GM11168 (cell line): ENCODE data around the gene TTL.
"Not testable (repeated sequence)": the region's sequence is repeated elsewhere in the genome, so short reads cannot be mapped to it uniquely, and the experiment has no call there.

Experiments
- in situ Hi-C: fragments of 300-500 bp; cut with MboI; formaldehyde crosslinking; loops from one replicate; pipeline ENCODE4 v1.12.0; 2022; ENCODE audit warnings: low sequenced_read_pairs; ENCODE audit not compliant: unreplicated experiment

Gene TTL

DNA sequence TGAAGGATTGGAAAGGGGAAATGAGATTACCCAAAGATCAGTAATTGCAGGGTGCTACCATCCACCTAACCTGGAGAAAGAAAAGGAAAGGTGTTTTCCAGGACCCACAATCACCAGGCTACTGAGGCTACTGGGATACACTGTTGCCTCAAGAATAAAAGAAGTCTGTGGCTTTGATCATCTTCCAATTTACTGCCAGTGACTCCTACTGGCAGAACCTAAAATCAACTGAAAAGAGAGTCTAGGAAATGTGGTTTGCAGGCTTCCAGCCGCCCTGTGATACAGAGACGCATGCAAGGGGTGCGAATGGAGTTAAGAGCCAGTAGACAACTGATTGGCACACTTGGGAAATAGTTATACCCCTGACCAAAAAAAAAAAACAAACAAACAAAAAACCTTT is 16.6 kb upstream of the TTL start:
- in situ Hi-C loops, result loop anchor here (25.0 kb wide), 1 partner anchor 128 kb away; no protein-coding TSS in a partner anchor

DNA sequence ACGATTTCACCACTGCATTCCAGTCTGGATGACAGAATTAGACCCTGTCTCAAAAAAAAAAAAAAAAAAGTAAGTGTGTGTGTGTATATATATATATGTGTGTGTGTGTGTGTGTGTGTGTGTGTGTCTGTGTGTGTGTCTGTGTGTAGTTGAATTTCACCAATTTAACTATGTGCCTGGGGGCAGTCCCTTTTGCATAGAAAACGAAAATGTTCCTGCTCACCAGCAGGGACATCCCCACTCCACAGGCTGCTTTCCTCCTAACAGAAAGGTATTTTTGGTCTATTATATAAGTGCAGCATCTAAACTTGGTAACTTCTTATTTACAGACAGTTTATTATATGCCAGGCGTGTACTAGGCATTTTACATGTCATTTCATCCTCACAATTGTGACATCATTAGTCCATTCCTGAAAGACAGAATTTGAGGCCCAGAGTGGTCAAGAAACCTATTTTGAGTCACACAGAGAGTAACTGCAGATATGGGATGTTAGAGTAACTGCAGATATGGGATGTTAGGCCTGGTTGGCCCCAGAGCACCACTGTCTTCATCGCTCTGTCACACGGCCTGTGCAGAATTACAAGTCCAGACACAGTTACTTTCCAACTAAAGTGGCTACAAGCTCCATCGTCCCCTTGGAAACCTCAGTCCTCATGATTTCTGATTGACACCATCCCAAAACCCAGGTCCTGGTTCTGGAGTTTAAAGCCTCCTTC is 9.3 kb upstream of the TTL start:
- in situ Hi-C loops, result loop anchor here (25.0 kb wide), 1 partner anchor 135 kb away; no protein-coding TSS in a partner anchor

DNA sequence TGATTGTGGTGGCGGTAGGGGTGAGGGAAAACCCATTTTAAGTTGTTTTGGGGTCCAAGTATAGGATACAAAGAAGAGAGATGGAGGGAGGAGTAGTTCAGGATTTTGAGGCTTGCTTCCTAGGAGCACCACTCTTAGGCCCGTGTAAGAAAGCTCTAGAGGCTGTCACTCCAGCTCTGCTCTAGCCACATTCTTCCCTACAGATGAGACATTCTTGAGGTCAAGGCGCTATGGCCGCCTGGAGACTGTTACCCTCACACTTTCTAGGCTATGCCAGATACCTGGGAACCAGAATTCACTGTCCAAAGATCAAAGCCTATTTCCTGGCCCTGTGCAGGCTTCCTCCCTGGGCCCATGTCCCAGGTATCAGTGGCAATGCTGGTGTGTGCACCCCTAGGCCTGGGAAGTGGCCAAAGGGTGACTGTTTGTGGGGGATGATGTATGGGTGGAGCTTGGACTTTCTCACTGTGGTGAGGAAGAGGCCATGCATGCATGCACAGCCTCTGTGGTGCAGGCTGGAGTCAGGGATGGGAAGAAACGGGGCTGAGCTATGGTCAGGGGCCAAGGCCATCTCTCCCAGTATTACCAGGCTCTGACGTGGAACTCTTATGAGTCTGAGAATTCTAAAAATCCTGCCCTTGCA is 7.0 kb upstream of the TTL start:
- in situ Hi-C loops, result loop anchor here (25.0 kb wide), 1 partner anchor 138 kb away; no protein-coding TSS in a partner anchor

DNA sequence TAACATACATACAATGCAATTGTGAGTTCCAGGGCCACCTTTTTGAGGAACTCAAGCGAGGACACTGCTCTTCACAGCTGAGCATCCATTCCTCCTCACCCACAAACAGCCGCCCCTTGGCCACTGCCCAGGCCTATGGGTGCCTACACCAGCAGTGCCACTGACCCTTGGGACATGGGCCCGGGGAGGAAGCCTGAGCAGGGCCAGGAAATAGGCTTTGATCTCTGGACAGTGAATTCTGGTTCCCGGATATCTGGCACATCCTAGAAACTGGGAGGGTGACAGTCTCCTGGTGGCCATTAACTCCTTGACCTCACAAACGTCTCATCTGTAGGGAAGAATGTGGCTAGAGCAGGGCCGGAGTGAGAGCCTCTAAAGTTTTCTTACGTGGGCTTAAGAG is 5.5 kb upstream of the TTL start:
- in situ Hi-C loops, result no loop called here

DNA sequence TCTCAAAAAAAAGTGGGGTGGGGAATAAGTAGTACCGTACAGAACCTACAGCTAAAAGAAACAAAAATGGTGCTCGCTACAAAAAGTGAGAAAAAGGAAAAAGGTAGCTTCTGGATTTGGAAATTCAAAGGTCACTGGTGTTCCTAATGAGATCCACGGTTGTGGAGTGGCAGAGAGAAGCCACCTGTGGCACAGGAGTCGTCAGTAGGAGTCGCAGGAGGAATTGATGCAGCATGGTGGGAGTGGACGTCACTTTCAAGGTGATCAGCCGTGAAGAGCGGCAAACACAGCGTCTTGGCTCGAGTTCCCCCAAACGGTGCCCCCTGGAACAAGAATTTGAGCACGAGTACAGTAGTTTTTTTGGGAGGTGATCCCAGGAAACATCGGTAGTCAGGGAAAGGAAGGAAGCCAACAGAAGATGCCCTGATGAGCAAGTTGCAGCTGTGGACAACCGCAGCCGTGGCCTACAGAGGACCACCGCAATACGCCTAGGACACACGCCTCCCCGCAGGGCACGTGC is 1.4 kb upstream of the TTL start:
- in situ Hi-C loops, result no loop called here

DNA sequence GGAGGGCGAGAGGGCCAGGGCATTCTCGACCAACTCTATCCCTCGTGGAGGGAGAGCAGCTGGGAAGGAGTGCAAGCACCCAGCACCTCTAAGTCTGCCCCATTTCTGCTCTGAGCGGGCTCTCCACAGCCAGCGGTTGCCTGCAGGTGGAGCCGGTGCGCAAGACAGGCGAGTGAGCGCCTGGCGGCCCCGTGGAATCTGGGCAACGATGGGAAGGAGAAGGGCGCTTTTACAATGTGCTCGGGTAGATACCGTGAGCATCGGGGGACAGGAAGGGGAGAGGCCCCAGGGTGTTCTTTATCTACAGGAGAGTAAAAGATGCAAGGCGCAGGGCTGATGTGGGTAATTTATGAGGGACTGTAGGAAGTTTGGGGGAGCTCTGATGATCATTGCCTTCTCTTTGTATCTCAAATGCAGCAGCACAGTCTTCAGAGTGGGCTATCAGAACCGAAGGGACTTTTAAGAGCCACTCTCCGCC is 867 bp upstream of the TTL start:
- in situ Hi-C loops, result no loop called here

DNA sequence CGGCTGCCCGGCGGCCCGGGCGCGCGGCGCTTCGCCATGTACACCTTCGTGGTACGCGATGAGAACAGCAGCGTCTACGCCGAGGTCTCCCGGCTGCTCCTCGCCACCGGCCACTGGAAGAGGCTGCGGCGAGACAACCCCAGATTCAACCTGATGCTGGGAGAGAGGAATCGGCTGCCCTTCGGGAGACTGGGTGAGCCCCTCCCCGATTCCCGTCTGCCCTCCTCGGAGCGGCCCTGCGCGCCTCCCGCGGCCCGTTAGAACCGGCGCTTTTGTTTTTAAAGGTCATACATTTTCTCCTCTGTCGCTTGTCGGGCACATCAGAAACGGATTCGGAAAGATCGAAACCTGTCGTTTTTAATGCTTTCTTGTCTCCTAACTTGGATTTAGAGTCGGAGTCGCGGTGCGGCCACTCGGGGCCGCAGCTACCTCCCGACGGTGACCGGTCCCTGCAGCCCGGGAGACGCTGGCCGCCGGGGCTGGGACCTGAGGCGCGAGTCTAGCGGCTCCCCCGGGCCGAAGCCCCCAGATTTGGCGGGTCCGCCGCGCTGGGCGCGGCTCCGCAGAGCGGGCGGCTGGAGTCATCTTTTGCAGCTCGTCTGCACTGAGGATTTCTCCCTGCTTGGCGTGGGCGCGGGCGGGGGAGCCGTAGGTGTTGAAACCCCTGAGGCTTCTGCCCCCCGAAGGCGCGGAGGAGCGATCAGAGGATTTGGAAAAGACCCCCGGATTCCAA is 519 bp downstream of the TTL start:
- in situ Hi-C loops, result no loop called here

DNA sequence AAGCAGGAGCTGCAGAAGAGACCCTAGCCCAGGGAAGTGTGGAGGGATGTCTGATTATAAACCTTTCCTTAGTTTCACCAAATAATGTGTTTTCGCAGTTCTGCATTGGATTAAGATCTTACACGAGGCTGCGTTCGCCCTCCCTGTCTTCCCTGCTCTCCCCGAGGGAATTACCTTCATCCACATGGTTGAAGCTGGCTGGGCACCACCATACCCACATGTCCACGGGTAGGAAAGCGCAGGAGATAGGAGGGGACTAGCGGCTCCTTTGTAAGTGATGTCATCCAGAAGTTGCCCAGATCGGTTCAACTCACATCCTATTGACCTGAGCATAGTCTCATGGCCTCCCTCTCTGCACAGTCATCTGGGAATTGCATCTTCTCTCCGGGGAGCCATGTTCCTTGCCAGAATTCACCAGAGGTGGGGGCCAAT is 1.1 kb downstream of the TTL start:
- in situ Hi-C loops, result no loop called here

DNA sequence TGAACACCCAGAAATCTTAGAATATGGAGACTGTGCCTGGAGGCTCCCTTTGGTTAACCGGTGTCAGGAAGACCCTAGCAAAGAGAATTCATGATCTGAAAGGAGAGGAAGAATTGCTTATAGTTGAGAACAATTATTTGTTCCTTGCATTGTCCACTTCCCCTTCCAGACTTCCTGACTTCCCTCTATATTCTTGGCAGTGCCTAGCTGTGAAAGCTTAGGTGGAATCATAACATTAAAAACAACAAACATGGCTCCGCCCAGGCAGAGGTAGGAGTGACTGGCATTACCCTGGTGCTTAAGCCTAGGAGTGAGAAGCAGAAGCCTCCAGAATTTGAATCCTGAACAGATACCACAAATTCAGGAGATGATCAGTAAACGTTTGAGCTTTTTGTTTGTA is 1.9 kb downstream of the TTL start:
- in situ Hi-C loops, result no loop called here

DNA sequence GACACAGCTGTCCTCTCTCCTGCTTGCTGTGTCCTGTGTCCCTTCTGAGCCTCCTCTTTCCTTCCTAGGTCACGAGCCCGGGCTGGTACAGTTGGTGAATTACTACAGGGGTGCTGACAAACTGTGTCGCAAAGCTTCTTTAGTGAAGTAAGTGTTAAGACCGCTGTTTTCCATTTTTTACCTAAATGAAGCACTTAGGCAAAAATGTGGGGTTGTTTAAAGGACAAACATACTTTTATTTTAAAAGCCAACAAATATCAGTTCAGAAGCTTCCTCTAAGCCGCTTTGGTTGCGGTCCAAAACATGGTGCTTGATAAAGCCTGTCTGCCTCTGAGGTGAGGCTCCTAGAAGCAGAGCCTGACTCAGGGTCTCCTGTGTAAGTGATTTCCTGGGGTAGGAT is 3.9 kb downstream of the TTL start:
- in situ Hi-C loops, result no loop called here

DNA sequence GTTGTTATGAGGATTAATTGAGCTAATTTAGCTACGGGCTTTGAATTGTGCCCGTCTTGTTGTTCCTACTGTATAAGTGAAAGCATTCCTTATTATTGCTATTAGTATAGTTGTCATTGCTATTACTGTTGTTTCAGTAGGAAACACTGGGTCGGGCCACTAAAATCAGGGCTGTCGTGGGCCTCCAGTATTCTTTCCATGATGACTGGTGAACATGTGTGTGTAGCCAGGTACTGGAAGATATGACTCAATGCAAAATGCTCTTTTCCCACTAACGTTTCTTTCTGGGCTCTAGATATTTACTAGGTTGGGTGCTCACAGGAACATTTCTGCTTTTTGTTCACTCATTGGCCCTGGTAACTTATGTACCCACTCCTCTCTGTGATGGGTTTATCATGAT is 4.9 kb downstream of the TTL start:
- in situ Hi-C loops, result no loop called here

DNA sequence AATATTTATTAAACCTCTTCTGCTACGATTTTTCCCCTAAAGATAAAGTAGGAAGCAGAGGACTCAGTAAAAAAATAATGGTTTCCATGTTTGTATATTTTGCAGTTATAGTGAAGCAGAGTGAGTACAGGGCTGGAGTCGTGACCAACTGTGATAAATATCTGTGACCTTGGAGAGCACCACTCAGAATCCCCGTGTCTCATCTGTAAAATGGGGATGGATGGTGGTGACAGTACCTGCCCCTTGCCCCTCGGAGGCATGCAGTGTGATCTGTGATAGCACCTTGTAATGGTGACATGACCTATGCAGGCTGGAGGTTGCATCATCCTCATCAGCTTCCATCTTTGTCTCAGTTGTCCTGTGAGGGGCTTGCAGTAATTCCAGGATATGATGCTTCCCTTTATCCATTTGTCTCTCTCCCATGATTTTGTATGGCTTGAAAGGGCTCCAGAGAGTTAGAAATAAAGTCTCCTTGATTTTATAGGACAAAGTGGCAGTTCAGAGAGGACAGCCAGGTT is 5.5 kb downstream of the TTL start:
- in situ Hi-C loops, result no loop called here

DNA sequence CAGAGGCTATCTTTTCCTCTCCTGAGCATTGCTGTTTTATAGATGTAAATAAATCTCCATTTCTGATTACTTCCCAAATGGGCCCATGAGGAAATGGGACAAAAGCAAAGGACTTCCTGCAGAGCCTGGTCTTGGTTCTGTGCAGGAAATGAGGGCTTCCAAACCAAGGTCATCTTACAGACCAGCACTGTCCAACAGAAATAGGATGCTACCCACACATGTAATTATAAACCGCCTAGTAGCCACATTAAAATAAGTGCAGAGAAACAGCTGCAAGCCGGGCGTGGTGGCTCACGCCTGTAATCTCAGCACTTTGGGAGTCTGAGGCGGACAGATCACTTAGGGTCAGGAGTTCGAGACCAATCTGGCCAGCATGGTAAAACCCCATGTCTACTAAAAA is 6.2 kb downstream of the TTL start:
- in situ Hi-C loops, result no loop called here

DNA sequence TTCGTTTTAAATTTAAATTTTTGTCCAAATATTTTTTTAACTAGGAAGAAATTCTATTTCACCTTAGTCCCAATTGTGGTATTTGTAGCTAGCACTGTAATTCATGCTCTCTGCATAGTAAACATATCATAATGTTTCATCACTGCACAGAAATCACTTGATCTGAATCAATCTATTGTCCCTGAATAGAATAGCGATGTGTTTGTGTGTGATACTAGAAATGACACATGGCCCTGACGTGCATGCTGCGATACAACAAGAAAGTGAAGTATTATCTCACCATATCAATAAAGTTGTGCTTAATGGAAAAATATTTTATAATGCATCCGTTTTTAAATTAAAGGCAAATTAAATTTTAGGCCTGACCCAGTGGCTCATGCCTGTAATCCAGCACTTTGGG is 10.0 kb downstream of the TTL start:
- in situ Hi-C loops, result no loop called here

DNA sequence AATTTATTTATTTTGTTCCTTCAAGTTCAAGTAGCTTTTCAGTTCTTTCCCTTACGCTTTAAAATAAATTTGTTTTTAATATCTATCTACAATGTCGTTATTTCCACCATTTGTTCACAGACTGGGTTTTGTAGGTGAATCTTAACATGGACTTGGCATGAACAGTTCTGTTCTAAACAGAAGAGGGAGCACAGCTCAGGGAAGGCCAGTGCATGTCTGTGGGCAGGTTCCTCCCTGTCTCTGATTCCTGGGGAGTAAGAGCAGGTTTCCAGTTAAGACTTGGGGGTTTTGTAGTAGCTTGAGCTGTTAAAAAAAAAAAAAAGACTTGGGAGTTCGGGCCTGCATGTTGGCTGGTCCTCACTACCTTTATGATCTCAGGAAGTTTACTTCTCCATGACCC is 11.1 kb downstream of the TTL start:
- in situ Hi-C loops, result no loop called here

DNA sequence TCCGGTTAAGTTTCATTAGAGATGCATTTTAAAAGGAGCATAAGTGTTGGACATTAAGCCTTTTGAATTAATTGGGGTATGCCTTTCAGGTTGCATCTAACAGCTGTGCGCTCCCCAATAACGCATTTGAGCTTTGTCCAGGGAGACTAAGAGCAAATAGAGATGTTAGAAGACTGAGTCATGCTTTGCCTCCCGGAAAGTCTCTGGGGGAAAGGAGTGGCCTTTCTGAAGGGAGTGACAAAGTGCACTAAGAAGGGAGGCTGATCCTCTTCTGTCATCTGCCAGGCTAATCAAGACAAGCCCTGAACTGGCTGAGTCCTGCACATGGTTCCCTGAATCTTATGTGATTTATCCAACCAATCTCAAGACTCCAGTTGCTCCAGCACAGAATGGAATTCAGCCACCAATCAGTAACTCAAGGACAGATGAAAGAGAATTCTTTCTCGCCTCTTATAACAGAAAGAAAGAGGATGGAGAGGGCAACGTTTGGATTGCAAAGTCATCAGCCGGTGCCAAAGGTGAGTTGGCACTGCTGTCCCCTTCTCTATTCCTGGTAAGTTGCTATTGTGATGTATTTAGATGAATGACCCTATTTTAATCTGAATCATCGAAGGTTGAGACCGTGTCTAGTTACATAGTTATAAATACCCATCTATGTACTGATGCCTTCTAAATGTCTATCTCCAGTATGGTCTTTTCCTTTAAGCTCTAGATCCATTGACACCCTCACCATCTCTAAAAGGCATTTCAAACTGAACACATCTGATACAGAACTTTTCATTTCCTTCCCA is 12.1 kb downstream of the TTL start:
- in situ Hi-C loops, result no loop called here

DNA sequence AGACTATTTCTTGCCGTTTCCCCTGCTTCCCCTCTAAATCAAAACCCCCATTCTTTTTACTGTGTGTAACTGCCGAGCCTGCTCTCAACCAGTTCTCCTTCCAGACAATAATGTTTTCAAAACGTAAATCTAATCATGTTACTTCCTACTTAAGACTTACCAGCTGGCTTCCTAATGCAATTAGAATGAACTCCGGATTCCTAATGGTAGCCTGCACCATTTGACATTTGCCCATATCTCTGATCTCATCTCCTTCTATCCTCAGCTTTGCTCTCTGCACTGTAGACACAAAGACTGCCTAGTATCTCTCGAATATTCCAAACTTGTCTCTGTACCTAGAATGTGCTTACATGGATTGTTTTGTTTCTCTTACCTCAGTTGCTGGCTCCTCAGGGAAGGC is 12.9 kb downstream of the TTL start:
- in situ Hi-C loops, result no loop called here

DNA sequence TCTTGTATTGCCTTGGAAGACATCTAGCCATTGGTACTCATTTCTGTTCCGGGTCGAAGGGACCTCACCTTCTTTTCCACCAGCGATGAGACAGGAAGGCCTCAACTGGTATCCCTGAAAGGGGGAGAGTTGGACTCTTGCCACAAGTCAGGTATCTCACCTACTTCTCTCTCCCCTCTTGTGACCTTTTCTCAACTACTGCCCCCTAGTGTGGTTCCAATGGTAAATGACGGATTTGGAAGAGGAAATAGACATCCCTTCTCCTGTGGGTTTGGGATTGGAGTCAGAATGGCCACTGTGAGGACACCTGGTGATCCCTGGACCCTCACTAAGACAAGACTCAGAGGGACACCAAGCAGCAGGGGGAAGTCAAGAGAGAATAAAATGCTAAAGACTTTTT is 13.9 kb downstream of the TTL start:
- in situ Hi-C loops, result not testable (repeated sequence)

DNA sequence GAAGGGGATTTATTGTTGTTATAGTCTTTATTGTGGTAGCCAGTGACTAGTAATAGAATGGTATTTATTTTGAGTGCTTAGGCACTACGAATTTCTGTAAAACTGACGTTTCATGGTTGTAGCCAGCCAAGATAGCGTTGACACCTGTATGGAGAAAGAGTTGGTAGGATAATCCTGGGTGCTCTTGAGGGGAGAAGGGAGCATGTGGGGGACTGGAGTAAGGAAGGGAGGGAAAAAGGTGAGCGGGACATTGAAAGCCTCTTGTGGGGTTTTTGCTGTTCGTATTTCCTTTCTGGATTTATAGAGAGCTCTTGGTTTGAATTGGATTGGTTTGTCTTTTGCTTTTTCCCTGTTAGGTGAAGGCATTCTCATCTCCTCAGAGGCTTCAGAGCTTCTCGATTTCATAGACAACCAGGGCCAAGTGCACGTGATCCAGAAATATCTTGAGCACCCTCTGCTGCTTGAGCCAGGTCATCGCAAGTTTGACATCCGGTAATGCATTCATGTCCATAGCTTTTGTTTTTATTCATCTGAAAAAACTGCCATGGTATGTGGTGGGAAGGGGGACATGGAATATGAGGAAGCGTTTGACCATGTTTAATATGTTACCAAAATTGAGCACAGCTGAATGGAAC is 19.0 kb downstream of the TTL start:
- in situ Hi-C loops, result not testable (repeated sequence)
